NCI-H146 (cell line): ENCODE measurements around the gene APOB.

Experiments used
- DNase-seq: peaks from one replicate; lab custom pipeline; 2025; lab: John Stamatoyannopoulos, UW

Gene APOB

GRCh38 chr2:21004181-21004572 lies 39.7 kb downstream of the APOB start:
- DNase-seq: no peak

GRCh38 chr2:21003572-21004180 lies 40.2 kb downstream of the APOB start:
- DNase-seq: no peak

- DNase-seq: no peak
These were observed 41.1 kb downstream of the APOB start for GRCh38 chr2:21002814-21003192.

GRCh38 chr2:21001988-21002813 lies 41.7 kb downstream of the APOB start:
- no peak for DNase-seq

- no peak for DNase-seq
These were observed 42.5 kb downstream of the APOB start for GRCh38 chr2:21001225-21001946.

- DNase-seq: no peak
These were observed 43.8 kb downstream of the APOB start for GRCh38 chr2:20999906-21000645.

- no peak for DNase-seq
These were observed 44.6 kb downstream of the APOB start for GRCh38 chr2:20998972-20999905.

GRCh38 chr2:20997953-20998722 lies 45.7 kb downstream of the APOB start:
- no peak for DNase-seq

GRCh38 chr2:20994130-20994529 lies 49.7 kb downstream of the APOB start:
- no peak for DNase-seq

- no peak for DNase-seq
These were observed 51.6 kb downstream of the APOB start for GRCh38 chr2:20992201-20992711.

GRCh38 chr2:20990442-20991430 lies 53.1 kb downstream of the APOB start:
- peak; percentile 54 for DNase-seq

- DNase-seq: no peak
These were observed 54.5 kb downstream of the APOB start for GRCh38 chr2:20989404-20989803.

- DNase-seq: no peak
These were observed 55.0 kb downstream of the APOB start for GRCh38 chr2:20988905-20989304.

- no peak for DNase-seq
These were observed 57.6 kb downstream of the APOB start for GRCh38 chr2:20986024-20986939.

- no peak for DNase-seq
These were observed 58.8 kb downstream of the APOB start for GRCh38 chr2:20985062-20985461.

- DNase-seq: no peak
These were observed 59.5 kb downstream of the APOB start for GRCh38 chr2:20984408-20984807.

- no peak for DNase-seq
These were observed 60.0 kb downstream of the APOB start for GRCh38 chr2:20983844-20984243.

GRCh38 chr2:20982861-20983260 lies 61.0 kb downstream of the APOB start:
- no peak for DNase-seq
